GM19025 (cell line): ENCODE data around the gene C16orf96.

Experiments used
- ATAC-seq: cut with Tn5 transposase; IDR thresholded peaks from one replicate; pipeline ENCODE4 v1.9.1; 2021; ENCODE audit warnings: mild to moderate bottlenecking, low read depth, moderate library complexity; ENCODE audit not compliant: unreplicated experiment

The C16orf96 gene

DNA sequence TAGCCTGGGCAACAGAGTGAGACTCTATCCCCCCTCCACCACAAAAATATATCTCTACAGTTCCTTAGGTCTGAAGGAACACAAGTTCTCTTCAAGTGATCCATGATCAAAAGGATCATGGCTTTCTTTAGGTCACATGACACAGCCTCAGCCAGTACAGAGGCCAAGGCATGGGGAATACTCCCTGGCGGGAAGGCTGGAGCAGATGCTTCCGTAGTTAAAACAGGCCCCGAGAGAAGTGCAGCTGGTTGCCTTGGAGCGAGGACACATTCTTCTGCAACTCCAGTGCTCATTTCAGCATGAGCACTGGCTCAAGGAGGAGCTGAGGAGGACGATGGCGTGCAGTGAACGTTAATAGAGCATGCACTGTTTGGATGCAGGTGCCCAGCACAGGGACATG, 31.1 kb upstream of the C16orf96 start:
- ATAC-seq, result no peak

DNA sequence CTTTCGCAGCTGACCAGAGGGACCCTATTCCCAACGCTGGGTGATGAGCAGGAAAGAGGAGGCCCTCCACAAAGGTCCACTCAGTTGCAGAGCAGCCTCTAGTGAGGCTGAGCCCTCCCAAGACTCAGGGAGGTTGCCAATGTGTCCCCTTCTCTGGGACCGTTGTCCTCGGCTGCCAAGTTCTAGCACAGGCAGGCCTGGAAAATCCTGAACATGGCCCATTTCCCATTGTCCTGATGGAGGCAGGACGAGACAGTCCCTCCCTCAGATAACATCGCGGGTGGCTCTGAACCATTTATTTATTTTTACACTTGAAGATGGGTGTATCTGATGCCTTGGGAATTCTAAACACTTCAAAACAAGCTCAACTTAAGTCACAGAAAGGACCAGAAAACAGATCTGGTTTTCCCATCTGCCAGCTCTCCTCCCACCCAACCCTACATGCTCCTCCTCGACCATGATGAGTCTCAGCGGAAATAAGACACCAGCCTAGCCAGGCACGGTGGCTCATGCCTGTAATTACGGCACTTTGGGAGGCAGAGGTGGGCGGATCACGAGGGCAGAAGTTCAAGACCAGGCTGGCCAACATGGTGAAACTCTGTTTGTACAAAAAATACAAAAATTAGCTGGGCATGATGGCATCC, 30.4 kb upstream of the C16orf96 start:
- no peak for ATAC-seq

DNA sequence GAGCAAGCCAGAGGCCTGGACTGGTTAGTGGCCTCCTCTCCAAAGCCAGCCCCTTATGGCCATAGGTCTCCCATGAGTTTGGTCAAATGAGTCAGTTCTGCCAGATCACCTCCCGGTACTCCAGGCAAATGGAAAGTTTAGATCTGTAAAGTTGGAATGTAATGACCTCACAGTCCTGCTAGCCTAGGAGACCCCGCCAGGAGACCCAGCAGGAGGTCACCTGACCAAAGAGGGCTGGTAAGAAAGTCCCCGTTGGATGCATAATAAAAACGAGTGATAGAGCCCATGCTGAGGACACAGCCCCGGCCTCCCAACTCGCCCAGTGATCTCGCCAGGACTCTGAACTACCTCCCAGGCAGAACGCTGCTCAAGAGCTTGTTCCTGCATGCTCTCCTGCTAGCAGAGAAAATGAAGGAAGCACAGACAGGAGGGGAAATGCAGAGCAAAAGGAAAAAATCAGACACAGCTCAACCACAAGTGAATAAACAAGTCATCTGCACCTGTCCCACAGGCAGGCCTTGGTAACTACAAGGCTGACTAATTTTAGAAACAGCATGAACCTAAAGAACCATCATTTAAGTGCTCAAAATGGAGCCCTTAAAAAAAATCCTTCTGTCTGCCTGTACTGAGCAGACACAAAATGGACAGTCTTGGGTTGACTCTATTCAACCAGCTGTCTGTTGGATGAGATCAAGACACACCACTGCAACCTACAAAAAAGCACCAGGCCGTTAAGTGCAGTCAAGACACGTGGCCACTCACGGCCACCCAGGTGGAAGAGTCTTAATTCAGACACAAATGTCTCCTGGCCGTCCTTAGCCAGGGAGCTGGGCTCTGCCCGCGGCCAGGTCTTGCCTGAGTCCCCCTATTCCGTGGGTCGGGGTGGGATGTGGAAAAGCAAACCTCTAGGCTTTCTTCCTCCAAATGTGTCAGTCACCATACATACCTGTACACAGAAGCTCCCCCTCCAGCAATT, 26.8 kb upstream of the C16orf96 start:
- ATAC-seq, result no peak

DNA sequence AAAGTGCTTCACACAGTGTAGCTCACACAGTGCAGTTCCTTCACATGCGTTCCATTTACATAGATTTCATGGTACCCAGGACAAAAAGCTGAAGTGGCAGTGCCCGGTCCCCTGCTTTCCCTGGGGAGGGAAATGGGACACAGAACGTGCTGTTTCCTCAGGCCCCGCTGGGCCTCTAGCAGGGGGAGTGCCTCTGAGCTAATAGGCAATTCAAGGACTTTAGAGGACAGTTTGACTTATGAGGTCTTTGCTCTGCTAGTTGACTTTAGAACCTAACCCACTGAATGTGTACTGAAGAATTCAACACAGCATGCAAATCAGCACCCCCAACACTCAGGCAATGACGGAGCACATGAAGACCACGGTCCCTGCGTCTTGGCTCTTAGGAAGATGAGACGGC, 24.3 kb upstream of the C16orf96 start:
- ATAC-seq, result no peak

DNA sequence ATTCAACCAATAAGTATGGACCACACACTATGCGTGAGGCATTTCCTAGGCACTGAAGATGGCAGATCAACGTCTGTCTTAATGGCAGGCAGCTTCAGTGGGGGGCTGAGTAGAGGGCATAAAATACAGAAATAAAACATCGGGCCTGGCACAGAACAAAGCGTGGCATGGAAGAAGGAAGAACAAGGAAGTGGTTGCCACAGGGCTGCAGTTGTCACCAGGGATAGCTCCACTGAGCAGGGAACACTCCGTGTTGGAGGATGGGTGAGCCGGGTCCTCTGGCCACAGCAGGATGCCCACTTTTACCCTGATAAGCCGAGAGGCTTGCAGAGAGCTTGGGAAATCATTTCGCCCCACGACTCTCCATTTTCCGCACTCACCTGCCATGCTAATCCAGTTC, 23.9 kb upstream of the C16orf96 start:
- no peak for ATAC-seq

DNA sequence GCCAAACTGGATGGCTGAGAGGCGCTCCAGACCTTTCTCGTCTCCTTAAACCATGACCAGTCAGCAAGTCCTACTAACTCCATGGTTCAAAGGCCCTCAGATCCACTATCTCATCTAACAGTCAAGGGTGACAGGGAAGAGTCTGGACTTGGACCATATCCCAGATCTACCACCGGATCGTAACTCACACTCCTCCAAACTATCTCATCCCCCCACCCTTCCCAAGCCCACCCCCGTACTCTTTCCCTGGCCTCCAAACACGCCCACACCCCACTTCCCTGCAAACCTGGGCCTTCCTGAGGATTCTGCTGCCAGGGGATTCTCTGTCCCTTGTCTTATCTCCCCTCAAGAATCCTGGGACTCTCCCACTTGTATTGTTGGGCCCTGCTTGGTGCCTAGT, 22.6 kb upstream of the C16orf96 start:
- ATAC-seq, result no peak

DNA sequence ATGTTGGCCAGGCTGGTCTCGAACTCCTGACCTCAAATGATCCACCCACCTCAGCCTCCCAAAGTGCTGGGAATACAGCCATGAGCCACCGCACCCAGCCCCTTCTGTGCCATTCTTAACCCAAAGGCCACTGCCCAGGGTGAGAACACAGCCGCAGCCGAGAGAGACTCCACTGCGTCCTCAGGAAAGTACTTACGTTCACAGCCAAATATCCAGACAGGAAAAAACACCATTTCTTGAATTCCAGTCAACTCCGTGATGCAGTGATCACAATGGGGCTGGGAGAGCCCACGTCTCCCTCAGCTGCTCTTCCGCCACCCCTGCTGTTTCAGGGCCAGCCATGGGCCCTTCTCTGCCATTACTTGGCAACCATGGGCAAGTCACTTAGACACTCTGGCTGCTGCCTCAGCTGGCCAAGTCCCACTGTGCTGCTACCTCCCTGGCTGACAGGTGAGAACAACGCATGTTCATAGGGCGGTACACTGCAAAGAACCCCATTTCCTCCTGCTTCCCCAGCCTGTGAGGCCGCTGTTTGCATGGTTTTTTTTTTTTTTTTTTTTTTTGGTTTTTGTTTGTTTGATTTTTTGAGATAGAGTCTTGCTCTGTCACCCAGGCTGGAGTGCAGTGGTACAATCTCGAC, 21.9 kb upstream of the C16orf96 start:
- no peak for ATAC-seq

DNA sequence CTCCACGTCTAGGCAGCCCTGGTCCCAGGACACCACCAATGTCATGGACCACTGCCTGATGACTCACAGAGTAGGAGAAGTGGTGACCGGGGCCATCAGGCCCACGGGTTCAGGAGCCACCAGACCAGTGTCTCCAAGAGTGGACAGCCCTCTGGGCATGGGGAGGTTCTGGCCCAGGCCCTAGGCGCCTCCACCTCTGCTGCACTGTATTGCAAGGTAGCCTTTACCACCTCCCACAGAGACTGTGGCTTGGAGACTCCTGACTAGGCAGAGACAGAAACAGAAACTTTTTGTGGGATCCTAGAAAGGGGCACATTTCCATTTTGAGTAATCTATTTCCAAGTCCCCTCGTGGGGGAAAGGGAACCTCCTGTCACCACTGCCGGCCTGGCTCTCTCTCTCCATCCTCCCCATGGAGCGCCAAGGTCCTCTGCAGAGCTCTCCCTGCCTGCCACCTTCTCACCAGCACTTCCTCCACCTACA, 20.5 kb upstream of the C16orf96 start:
- no peak for ATAC-seq

DNA sequence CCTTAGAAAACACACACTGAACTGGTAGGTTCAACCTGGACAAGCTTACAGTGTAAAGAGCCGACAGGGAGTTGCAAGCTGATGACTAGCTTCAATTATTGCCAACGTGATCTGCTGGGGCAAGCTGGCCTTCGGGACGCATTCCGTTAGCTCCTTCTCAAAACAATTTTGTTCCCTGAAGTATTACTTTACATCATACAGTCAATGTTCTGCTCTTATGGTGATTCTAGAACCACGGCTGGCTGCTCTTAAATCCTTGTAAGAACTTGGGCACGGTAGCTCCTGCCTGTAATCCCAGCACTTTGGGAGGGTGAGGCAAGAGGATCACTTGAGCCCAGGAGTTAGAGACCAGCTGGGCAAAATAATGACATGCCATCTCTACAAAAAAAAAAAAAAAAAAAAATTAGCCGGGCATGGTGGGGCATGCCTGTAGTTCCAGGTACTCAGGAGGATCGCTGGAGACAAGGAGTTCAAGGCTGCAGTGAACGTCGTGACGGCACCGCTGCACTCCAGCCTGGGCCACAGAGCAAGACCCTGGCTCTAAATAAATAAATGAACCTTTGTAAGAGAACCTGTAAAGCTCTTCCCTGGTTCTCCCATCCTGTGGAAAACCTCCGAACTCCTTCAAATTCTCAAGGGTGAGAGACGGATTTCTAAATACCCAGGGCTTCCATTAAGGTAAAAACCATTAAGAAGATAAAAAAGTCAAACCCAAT, 19.6 kb upstream of the C16orf96 start:
- ATAC-seq, result no peak

DNA sequence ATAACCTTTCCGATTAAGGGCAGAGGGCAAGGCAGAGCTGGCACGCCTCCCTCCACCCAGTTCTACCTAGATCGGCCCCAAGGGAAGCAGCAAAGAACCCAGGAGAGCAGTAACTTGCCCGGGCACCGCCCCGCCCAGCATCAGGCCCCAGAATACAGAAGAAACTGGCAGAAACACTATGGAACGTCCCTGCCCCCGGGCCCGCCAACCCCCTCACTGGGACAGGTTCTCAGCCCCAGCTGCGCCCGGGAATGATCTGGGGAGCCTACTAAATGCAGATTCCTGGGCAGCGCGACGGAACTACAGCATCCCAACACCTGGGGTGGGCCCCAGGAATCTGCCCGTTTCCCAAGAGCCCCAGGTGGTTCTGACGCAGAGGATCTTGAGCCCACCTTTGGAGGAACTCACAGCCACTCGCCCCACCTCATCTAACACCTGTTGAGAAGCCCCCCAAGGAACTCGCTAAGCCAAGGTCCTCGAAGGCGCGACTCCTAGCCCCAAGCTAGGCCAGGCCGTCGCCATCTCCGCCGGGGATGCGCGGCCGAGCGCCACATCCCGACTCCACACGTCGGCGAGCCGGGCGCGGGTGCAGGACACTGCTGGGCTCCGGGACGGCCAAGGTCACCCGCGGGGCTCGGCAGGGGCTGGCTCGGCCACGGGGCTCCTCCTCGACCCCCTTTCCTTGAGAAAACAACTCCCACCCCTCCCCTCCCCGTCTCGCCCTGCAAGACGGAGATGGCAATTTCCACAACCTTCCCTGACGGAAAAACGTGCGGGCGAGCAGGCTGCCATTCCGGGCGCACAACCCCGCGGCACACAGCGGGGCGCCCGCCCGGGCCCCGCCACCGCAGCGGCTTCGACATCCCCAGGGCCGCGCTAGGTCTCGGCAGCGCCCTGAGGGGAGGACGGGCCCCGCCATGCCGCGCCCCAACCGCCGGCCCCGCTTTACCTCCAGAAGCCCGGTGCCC, 18.5 kb upstream of the C16orf96 start:
- ATAC-seq, result peak; percentile 16

DNA sequence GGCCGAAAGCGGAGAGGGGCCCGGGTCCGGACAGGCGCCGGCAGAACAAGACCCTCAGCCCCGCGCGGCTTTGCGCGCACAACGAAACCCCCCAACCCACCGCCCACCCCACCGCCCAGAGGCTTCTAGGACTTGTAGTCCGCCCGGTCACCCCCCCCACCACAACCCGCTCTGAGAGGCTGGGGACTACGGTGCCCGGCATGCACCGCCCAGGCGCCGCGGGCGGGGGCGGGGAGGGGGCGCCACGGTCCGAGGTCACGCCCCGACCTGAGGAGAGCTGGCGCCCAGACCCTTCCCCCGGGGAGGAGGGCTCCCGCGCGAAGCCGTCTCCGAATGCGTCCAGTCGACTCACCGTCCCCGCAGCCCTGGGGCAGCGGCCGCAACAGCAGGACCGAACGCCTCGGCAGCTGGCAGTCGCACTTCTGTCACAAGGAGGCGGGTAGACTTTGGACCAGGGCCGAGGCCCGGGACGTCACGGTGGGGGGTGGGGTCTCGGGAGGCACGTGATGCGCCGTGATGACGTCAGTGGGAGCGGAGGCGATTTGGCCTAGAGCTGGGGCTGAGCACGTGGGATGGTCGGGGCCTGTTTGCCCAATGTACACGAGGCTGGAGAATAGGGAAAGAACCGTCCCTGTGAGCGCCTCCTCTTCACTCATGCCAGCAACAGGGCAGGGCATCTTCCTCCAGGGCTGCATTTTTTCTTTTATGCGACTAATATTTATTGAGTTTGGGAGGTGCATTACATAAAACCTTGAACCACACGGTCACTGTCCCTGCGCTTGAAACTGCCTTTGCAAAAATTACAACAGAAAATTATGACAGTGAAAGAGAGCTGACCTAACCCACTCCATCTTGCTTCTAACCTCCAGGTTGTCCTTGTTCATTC, 17.5 kb upstream of the C16orf96 start, which contains the start of gene CDIP1:
TSS of gene CDIP1 (minus strand) at position 424 of the 886 bp plus-strand sequence. CDS start 24,643 bp downstream, outside the sequence.
- peak; percentile 72 for ATAC-seq

DNA sequence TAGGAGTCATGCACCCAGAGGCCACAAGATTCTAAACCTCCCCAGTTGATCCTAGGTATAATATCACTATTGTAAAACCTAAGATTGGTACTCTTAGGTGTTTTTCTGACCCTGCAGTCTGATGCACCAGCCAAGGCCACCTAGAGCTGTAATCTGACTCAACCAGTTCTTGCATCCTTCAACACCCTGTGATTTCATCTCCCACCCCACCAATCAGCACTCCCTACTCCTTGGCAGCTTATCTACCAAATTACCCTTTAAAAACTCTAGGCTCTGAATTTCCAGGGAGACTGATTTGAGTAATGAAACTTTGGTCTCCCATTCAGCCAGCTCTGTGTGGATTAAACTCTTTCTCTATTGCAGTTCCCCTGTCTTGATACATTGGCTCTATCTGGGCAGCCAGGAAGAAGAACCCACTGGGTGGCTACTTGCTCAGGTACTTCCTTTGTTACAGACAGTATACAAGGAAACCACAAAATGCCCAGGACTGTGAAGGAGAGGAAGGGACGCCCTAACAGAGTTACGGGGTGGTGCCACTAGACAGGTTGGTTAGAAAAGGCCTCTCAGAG, 16.3 kb upstream of the C16orf96 start:
- no peak for ATAC-seq

DNA sequence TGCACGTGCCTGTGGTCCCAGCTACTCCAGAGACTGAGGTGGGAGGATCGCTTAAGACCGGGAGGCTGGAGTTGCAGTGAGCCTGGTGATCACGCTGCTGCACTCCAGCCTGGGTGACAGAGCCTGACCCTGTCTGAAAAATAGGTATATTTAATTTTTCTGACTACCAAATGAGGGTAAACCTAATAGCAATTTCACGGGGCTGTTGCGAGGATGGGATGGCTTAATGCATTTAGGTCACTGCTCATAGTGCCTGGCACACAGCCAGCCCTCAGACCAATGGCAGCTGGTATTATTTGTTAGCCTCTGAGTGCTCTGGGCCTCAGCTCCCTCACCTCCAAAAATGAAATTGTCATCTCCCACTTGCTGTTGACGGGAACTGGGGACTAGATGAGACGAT, 11.7 kb upstream of the C16orf96 start:
- no peak for ATAC-seq

DNA sequence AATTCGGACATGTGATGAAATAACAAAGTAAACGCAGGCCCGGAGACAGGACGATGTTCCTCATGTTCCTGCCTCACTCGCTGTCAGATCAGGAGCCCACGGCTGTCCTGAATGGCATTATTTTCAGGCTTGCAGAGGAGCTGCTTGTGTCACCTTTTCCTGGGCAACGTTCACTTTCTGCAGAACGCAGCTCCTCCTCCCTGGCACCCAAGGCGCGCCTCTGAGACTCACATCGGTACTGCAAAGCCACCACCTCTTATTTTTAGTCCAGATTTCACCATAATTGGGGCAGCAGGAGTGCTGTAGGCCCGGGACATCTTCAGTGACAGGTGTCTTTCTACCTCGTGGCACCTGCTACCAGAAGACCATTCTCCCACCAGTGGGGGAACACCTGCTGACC, 8.0 kb upstream of the C16orf96 start:
- ATAC-seq, result no peak

DNA sequence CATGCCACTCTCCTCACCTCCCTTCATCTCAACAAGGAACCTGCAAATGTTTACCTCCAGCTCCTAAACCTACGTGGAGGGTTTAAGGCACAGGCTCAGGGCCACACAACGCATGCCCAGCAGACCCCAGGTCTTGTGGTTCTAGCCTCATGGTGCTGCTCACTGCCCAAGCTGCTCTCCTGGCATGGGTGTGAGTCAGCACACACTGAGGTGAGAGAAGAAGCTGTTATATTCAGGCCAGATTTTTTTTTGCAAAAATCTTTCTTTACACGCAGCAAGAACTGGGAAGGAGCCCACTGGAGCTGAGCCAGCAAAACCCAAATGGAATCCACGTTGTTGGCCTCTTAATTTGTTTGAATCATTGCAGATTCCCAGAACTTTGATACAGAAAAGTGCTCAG, 5.5 kb upstream of the C16orf96 start:
- no peak for ATAC-seq

DNA sequence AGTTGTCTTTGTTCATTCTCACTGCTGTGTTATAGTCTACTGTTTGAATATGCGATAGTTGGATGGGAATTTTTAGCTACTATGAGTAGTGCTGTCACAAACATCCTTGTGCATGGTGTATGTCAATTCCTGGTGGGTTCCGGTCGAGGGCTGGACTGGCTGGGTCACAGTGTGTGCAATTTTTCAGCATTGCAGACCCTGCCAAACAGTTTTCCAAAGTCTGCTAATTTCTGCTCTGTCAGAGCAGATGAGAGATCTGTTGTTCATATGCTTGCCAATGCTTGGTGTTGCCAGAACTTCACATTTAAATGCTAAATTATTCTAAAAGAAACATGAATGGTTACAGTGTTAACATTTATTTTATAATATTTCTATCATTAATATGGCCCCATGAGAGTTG, 3.6 kb upstream of the C16orf96 start:
- ATAC-seq, result no peak

DNA sequence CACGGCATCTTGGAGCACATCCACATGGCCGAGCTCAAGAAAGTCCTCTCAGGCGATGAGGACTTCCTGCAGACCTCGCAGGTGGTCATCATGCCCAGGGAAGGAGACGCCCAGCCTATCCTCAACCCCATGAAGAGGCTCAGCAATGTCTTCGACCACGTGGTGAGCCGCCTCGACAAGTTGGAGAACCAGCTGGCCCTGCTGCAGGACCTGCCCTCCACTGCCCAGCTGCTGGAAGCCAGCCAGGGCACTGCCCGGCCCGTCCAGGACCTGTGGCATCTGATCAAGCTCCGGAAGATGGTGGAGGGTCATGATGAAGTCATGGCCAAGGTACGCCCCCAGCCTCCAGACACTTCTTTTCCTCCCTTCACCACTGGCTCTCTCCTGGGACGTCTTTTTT, 440 bp downstream of the C16orf96 start:
- ATAC-seq, result no peak

DNA sequence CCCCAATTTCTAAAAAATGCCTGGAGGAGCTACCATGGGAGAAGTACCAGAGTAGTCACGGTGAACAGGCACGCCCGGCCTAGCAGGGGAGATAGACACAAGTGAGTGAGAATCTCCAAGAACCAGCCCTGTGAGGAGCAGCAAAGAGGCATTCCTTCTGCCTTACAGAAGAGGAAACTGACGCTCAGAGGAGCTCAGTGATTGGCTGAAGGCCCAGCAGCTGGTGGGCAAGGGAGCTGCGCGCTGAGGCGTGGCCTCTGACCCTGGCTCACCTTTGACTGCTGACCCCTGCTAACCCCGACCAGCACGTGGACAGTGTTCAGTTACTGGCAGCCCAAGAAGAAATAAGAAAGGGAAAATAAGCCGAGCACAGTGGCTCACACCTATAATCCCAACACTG, 1.8 kb downstream of the C16orf96 start:
- no peak for ATAC-seq
